Epidermal melanocyte (primary cell): ENCODE results near the gene DTNB.
"Not testable (repeated sequence)": the region's sequence is repeated elsewhere in the genome, so short reads cannot be mapped to it uniquely, and the experiment has no call there.

Source experiments
- DNase-seq: peaks from one replicate; pipeline ENCODE4 v3.0.0; 2011; ENCODE audit warnings: low spot score; ENCODE audit not compliant: insufficient read length

The DTNB gene

DNA sequence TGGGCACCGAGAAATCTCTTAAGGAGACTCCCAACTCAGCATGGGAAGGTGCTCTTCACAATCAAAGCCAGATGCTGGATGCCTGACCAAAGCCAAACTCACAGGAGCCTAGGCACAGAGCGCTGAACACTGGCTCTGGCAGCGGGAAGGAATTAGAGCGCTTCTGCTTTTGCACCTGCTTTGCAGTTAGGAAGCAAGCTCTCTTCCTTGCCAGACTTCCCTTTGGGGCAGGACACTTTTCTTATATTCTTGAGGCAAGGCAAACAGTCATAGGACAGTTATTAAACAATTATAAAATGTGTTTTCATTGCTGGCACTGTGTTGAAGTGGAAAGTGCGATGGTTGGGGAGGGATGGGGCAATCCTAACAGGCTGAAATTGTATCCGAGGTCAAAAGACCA, 252.1 kb downstream of the DTNB start:
- DNase-seq, result no peak

DNA sequence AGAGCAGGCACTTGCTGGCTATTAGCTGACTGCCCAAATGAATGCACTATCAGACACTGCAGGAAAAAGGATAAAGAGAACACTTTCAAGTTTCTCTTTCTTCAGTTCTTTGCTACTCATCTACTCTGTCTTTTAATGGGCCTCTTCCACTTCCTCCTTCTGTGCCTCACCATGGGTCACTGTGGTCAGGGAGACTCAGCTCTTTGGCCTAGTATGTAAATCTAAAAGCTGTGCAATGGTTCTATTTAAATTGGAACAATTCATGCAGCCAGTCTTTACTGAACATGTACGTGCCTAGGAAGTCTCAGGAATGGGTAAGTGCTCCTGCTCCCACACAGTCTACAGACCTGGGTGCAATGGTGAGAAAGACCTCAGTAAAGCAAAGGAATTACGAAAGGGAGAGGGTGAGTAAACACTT, 252.5 kb downstream of the DTNB start:
- DNase-seq, result no peak

DNA sequence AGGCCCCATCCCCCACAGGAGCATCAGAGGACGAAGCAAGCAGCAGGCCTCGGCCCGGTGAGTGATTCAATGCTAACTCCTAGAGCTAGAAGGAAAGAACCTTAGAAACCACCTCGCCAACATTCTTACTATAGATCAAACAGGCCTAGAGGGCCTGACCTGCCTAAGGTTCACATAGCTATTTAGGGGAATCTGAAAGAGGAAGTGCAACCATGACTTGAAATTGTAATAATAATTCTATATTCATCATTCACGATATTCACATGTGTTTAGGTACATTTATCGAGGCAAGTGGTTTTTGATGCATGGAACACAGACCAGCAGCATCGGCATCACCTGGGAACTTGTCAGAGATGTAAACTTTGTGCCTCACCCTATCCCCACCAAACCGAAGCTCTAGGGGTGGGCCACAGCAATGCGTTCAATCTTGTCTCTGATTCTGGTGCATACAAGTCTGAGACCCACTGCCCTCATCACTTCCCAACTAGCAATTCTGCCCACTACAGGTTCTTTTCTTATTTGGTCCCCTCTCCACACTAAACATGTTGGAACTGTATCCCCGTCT, 253.6 kb downstream of the DTNB start:
- no peak for DNase-seq

DNA sequence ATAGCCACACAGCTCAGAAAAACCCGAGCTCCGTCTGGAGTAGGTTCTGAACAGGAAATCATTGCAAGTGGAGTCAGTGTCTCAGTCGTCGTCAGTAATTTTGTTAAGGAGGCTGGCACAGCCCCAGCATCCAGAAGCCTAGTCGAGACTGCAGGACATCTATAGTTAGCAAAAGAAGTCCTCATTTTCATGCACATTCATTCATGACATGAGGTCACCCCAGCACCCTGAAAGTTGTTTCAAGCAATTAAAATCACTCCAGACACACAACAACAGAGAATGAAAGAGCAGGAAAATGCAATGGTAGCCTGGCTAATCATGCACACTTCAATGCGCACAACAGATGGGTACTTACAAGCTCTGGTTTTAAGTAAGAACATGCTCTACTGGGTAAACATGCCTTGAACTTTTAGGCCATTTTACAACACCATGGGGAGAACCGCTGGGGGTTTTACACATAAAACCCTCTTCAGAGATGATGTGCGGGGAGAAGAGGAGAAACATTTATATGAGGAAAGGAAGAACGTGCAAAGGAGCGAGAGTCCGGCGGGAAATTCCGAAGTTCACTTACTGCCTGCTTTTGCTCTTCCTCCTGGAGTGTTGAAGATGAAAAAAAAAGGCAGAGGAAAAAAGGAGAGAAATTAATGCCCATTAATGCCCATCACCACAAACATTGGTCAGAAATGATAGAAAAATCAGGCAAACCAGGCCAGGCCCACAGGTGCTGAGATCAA, 254.3 kb downstream of the DTNB start:
- no peak for DNase-seq

DNA sequence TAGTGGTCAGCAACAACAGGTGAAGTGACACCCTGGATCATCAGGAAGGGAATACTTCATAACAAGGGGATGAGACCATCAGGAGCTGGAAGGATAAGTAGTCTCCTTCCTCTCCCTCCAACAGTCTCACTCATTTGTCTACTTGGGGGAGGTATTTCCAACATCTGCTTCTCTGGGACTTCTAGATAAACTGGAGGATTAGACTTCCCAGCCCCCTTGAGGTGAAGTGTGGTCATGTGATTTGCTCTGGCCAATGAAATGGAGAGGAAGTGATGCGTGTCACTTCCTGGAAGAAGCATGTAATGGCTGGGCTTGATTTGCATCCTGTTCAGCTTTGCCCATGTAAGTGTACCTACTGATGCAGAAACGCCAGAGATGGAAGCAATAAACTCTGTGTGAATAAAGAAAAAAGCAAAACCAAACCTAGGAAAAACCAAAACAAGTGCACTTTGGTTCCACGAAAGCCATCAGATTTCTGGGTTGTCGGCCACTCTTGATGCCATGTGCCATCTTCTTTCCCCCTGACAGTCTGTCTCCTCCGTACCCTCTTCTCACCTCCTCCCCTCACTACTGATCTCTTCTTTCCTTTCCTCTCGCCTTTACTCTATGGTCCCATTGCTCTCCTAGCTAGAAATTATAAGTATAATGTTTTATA, 255.5 kb downstream of the DTNB start:
- no peak for DNase-seq

DNA sequence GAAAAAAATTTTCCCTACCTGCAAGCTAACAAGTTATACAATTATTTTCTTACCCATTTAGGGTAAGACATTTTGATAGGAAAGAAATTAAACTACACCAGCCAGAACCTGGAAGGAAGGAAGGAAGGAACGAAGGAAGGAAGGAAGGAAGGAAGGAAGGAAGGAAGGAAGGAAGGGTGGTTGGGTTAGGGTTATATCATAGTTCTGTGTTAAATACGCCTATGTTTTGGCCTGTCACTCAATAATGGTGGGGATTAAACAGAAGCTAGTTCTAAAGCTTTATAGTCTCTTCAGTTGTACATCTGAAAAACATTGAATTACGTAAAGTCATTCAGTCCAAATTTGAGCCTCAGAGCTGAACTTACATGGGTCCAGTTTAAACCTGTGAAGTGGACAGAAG, 256.7 kb downstream of the DTNB start:
- DNase-seq, result no peak

DNA sequence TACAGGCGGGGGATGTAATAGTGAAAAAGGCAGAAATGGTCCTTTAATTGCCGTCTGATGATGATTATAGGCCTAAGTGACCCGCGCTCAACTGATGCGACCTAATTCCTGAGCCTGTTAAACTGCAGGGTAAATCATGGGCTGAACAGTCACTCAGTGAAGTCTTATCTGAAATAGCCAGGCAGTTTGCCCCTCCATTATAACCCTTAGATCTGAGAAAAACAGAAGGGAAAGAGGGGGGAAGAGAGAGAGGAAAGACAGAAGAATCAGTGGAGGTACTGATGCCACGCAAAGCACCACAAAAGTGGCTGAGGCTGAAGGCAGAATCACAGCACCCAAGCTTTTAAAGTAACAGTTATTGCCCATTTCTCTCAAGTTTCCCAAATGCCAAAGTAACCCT, 258.6 kb downstream of the DTNB start:
- DNase-seq, result no peak

DNA sequence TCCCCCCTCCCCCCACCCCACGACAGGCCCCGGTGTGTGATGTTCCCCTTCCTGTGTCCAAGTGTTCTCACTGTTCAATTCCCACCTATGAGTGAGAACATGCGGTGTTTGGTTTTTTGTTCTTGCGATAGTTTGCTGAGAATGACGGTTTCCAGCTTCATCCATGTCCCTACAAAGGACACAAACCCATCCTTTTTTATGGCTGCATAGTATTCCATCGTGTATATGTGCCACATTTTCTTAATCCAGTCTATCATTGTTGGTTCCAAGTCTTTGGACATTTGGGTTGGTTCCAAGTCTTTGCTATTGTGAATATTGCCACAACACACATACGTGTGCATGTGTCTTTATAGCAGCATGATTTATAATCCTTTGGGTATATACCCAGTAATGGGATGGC, 260.0 kb downstream of the DTNB start:
- not testable (repeated sequence) for DNase-seq

DNA sequence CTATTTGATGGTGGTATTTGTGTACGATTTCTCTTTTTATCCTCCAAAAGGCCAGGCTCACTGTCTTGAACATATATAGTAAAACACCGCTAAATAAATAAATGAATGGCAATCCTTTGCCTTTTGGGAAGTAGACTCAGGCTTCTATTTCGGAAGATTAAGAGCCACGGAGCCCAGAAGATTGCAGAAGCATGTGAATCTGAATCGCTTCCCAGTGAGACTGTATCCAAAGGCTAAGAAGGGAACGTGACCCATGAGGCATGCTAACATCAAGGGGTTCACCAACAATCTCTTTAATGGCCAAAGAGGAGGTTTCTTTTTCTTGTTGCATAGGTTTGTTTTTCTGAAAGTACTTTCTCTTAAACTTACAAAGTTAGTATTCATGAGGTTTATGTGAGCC, 261.6 kb downstream of the DTNB start:
- DNase-seq, result no peak

DNA sequence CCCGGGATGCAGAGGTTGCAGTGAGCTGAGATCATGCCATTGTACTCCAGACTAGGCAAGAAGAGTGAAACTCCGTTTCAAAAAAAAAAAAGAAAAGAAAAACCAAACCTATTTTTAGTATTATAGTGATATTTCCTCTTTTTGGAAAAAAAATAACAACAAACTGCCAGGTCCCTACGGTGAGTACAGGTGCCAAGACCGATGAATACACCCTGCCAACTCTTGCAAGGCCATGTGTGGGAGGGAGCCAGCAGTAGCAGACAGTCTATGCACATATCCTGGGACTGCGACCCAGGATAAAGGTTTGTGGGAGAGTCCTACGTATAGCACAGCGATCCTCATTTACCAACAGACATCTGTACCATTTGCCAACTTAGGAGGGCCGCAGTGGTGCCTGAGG, 262.1 kb downstream of the DTNB start:
- no peak for DNase-seq

DNA sequence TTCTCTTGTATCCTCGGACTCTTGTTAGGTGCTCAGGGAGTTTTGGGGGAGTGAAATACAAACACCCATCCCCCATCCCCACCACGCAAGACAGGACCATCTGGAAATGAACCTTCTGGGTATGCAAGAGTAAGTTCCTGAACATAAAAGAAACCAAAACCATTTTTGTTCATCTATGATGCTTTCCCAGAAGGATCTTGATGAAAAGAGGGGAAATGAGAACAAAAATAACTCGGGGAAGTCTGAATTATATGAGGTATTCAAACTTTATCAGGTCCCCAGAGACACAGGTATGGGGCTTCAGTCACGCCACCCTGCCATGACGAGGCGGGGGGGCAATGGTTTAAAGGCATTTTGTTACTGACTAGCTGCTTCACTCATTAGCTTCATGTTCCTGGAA, 263.0 kb downstream of the DTNB start:
- no peak for DNase-seq

DNA sequence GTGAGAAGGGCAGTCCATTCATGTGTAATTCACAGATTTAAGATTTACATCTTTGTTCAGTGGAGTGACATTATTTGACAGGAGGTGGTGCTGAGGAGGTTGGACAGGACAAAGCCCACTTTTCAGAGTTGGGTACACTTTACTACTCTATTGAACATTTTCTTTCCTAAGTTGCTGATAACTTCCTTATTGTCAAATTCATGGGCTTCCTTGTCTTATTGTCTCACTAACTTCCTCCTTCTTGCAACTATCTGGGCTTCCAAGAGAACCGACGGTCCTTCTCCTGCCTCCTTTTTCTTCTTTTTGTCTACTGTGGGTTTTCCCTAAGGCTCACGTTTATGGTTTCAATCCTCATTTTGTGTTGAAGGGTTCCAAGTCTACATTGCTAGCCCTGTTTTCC, 263.9 kb downstream of the DTNB start:
- DNase-seq, result no peak

DNA sequence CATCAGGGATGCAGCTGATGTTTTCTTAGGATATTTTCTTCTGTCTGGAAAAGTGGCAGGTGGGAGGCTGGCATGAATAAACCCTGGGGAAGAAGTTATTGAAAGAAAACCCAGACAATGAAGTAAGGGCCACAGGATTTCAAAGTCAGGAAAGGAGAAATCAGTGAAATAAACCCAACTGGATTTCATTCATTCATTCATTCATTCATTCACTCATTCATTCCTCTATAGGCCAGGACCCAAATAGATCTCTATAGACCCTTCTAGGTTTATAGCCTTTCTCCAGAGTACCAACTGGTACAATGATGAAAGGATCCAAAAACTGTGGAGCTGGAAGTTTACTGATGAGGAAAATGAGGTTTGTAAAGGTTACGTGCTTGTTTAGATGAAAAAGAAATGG, 264.3 kb downstream of the DTNB start:
- DNase-seq, result no peak

DNA sequence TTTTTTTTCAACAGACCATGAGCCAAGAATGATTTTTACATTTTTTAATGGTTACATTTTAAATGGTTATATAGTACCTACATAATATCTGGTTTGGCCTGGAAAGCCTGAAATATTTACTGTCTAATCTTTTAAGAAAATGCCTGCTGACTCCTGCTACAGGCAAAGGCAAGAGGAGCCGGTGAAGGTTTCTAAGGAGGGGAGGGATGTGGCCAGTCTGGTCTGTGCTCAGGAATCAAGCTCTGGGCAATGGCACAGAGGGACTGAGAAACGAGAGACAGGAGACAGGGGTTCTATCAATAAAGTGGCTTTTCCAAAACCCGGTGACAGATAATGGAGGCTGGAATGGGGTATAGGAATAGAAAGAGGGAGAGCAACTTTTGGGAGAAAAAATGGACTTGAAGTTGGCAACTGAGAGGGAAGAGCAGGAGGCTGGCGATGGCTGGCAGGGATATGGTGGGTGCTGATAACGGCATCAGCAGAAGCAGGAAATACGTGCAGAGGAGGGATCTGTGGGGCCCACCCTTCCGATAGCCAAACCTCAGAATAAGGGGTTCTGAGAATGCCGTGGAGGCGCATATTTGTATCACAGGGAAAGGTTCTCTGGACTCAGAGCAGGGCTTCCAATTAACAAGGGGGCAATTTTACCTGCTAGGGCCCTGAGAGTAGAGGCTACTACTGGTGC, 267.6 kb downstream of the DTNB start:
- DNase-seq, result no peak

DNA sequence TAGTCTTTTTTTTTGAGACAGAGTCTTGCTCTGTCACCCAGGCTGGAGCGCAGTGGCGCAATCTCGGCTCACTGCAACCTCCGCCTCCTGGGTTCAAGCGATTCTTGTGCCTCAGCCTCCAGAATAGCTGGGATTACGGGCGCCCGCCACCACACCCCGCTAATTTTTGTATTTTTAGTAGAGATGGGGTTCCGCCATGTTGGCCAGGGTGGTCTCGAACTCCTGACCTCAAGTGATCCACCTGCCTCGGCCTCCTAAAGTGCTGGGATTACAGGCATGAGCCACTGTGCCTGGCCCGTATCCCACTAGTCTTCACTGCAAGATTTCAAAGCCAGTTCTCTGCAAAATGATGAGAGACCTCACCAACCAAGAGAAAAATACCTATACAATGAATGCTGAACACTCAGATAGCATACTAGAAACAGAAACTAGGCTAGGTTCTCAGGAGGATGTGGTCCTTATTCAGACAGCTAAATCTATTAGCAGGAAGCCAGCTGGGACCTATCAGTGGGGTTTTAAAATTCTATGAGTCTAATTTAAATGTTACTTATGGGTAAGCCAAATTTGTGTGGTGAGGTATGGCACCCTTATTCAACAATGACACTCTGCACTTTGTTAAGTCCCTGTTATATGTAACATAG, 270.1 kb downstream of the DTNB start:
- DNase-seq, result not testable (repeated sequence)

DNA sequence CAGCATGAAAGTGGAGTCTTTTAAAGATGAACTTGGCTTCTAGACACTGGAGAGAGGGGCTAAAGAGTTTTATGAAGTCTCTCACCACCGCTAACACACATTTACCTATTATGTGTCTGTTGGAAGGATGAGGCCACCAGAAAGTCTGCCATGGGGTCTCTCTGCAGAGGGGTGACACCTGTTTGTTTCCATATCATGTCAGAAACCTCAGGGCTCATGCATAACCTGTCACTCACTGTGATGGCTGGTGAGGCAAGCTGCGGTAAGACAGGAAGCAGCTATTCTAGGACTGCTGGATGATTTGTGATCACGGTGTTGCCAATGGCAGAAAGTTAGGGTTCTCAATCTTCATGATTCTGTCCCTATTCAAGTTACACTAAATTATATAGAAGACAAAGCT, 270.9 kb downstream of the DTNB start:
- no peak for DNase-seq

DNA sequence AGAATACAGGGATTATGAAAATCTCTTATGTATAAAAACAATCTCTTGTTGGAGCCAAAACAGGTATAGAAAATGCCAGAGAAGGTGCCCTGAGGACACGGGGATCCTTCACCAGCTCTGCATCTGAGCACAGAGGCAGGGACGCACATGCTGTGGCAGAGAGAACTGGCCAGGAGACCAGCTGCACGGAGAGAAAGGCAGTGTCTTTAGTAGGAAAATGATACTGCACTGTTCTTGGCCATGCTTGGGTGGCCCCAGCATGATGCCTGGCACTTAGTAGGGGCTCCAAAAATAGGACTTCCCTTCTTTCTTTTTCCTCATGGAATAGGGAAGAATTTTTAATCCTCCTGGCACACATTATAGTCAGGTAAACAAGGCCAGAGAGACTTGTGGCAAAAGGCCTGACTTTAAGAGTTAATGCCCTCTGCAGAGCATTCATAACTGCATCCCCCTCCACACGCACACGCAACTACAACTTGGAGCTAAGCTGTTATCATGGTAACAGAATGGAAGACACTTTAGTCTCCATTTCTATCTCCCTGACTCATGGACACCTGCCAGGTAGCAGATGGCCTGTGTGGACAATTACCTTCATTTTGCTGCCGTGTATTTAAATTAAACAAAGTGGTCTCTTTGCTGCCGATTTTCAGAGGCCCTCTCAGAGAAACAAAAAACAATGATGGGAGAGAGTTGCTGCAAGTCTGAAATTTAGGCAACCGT, 271.9 kb downstream of the DTNB start:
- DNase-seq, result no peak

DNA sequence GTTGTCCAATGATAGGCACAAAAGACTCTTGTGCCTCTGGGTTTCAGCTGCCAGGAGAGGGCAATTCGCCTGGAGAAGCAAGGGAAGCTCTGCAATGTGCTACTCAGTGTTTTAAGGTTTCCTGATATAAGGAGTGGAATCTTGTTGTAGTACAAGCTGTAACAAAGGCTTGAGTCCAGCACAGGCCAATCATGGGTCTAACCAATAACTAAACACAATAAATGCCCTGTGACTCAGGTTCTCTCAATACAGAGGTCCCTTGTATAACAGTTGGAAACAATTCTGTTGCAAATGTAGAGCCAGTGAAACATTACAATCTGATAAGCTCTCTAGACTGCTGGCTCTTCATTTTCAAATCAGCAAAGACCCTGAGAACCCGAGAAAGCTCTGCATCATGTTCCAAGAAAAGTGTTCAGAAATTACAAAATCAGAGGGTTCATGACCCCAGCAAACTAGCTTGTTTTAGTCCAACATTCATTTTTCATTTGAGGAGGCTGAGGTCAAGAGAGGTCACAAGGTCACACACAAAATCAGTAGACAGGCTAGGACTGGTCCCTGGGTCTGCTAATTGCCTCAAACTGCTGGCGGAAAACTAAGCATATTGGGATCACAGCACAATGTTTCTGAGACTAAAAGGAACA, 272.7 kb downstream of the DTNB start:
- DNase-seq, result no peak

DNA sequence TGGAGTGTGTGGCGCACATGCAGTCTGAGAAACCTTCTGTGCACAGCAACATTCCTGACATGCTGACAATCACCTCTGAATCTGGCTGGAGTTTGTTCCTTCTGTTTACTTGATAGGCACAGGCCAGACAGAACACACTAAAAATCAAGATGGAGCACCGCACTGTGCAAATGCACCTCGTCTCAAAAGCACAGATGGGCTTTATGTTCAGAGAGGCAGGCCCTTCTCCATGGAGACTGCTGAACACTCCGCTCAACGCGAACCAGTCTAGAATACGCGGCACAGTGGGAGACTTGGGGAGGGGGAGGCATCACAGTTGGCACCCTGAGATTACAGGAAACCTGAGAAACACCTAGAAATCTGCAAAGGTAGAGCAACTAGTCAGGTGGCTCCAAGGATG, 273.2 kb downstream of the DTNB start:
- DNase-seq, result no peak

DNA sequence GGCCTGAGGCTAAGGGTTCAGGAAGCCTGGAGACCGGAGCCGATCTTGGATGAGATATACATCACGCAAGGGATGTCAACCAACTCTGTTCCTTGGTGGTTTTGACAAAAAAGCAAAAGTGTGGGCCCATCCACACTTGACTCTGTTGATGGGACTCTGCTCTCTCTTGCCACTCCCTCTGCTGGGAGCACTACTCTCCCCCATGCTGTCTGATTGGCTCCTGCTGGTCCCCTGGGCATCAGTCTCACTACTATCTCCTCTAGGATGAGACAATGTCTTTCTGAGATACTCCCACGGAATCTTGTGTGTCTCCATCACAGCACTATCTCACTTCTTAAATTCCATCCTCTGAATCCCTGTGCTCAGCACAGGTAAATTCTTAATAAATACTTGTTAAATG, 274.8 kb downstream of the DTNB start:
- no peak for DNase-seq

DNA sequence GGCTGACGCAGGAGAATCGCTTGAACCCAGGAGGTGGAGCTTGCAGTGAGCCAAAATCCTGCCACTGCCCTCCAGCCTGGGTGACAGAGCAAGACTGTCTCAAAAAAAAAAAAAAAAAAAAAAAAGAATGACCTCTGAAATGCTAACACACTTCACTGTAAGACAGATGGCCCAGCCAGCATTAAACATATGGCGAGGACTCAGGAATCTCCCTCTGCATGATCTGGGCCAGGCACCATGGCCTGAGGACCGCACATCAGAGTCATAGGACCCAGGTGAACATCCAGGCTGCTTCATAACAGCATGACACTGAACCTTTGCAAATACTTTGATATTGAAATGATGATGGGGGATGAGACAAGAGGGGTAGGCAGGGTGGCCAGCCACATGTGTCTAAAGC, 275.6 kb downstream of the DTNB start:
- no peak for DNase-seq
